ENCODE data around the gene ZNF408. TPM values are rescaled to one million over a fixed set of nuclear protein-coding genes. Genes with fewer than 3 reads are reported as not detected.
A peak's percentile ranks its signal among the peaks of the same experiment; 100 is the strongest.

Gene ZNF408
- total and polyA plus RNA-seq, 2 of the 13 experiments (the other 11 are each of a cell fraction or from before 2014, with no cell fraction given) = 11.2 to 12.5 TPM

GRCh38 chr11:46719543-46720218 lies 18.9 kb downstream of the ZNF408 start (continued):
- peak; percentile 74; the same call in 1 of the 2 replicates for TF ChIP-seq SMAD9 (CRISPR knock-in tag; IDR thresholded peaks at IDR 0.05)
- TF ChIP-seq ZNF766 (CRISPR knock-in tag; IDR thresholded peaks at IDR 0.05; ENCODE audit: borderline replicate concordance) = 0 out of 2 replicates have a peak, but pooled peaks have one; percentile 17
- 0 out of 2 replicates have a peak, but pooled peaks have one; percentile 13 for TF ChIP-seq SPEN (CRISPR knock-in tag; IDR thresholded peaks at IDR 0.05; ENCODE audit: low read depth)
- no peak for TF ChIP-seq ZMAT5 (CRISPR knock-in tag; IDR thresholded peaks at IDR 0.05; ENCODE audit: borderline replicate concordance, low read depth)
- no peak for TF ChIP-seq ONECUT2 (CRISPR knock-in tag; IDR thresholded peaks at IDR 0.05)
- no peak for TF ChIP-seq TSC22D2 (CRISPR knock-in tag; IDR thresholded peaks at IDR 0.05; ENCODE audit: borderline replicate concordance)
- TF ChIP-seq ZNF543 (CRISPR knock-in tag; IDR thresholded peaks at IDR 0.05) = 0 out of 2 replicates have a peak, but pooled peaks have one; percentile 12
- TF ChIP-seq ZNF616 (CRISPR knock-in tag; IDR thresholded peaks at IDR 0.05; ENCODE audit: low read depth) = no peak
- TF ChIP-seq AKNA (CRISPR knock-in tag; IDR thresholded peaks at IDR 0.05; ENCODE audit: borderline replicate concordance) = no peak
- TF ChIP-seq RCOR2 (CRISPR knock-in tag; IDR thresholded peaks at IDR 0.05) = no peak
- no peak for TF ChIP-seq ZSCAN22 (CRISPR knock-in tag; IDR thresholded peaks at IDR 0.05)
- TF ChIP-seq ZNF619 (CRISPR knock-in tag; IDR thresholded peaks at IDR 0.05) = no peak
